IMR-90 (cell line): ENCODE data around the gene OR9A4. TPM values are rescaled to one million over a fixed set of nuclear protein-coding genes. Genes with fewer than 3 reads are reported as not detected.

Experiments
- ATAC-seq: fragments of 200-7000 bp; cut with Tn5 transposase; 2 replicates; pipeline ENCODE4 v1.9.1; 2020; ENCODE audit warnings: low read depth, mild to moderate bottlenecking, moderate library complexity
- BruUV-seq: library from RNA; stranded (reverse); fragments of 400-500 nt; replicated peaks from 2 replicates; lab custom pipeline; 2021; lab: Mats Ljungman, UMichigan
- CTCF ChIA-PET: fragments of 300-600 bp; formaldehyde crosslinking; extraction: SDS; loops from one replicate; lab custom pipeline; 2021; ENCODE audit warnings: antibody characterized with exemption; lab: Yijun Ruan, JAX
- POLR2A ChIA-PET: fragments of 300-600 bp; sonication (Branson Sonifier 250); formaldehyde crosslinking; loops from one replicate; lab custom pipeline; 2022; ENCODE audit warnings: antibody characterized with exemption; ENCODE audit not compliant: unreplicated experiment; lab: Charles Lee
- DNase-seq: peaks from one replicate; pipeline ENCODE4 v3.0.0; 2013
- H2AFZ ChIP-seq: replicated peaks from 2 replicates; pipeline ENCODE3; 2013; ENCODE audit warnings: low read length, mild to moderate bottlenecking; ENCODE audit not compliant: poor library complexity
- H2AK5ac ChIP-seq: 2 replicates; pipeline ENCODE4 v1.6.1; 2013; ENCODE audit warnings: low read depth, low read length, inconsistent platforms
- H2AK9ac ChIP-seq: replicated peaks from 2 replicates; pipeline ENCODE3; 2013; ENCODE audit warnings: mild to moderate bottlenecking, low read depth, low read length, moderate library complexity; ENCODE audit not compliant: poor library complexity
- H2BK120ac ChIP-seq: 2 replicates; pipeline ENCODE4 v1.6.1; 2013; ENCODE audit warnings: low read depth, low read length, inconsistent platforms
- H2BK15ac ChIP-seq: 3 replicates; pipeline ENCODE4 v1.6.1; 2013; ENCODE audit warnings: low read depth, low read length, inconsistent platforms
- H2BK20ac ChIP-seq: 2 replicates; pipeline ENCODE4 v1.6.1; 2013; ENCODE audit warnings: low read depth, mild to moderate bottlenecking, inconsistent platforms, low read length, moderate library complexity
- H2BK5ac ChIP-seq: 2 replicates; pipeline ENCODE4 v1.6.1; 2013; ENCODE audit warnings: mild to moderate bottlenecking, low read depth, low read length, inconsistent platforms; ENCODE audit not compliant: poor library complexity, severe bottlenecking
- H3K14ac ChIP-seq: replicated peaks from 2 replicates; pipeline ENCODE4 v1.6.1; 2013; ENCODE audit warnings: low read depth, low read length, inconsistent platforms
- H3K18ac ChIP-seq: 2 replicates; pipeline ENCODE4 v1.6.1; 2013; ENCODE audit warnings: low read depth, low read length, control low read depth
- H3K23ac ChIP-seq: 2 replicates; pipeline ENCODE4 v1.6.1; 2013; ENCODE audit warnings: low read depth, low read length, inconsistent platforms
- H3K27ac ChIP-seq: 2 replicates; pipeline ENCODE4 v1.5.1; 2013; ENCODE audit warnings: mild to moderate bottlenecking, control low read depth, low read length; ENCODE audit not compliant: insufficient read depth
- H3K27me3 ChIP-seq: 2 replicates; pipeline ENCODE4 v1.6.1; 2013; ENCODE audit warnings: low read length; ENCODE audit not compliant: control insufficient read depth, insufficient read depth
- H3K36me3 ChIP-seq: 2 replicates; pipeline ENCODE4 v1.6.1; 2013; ENCODE audit warnings: low read length, mixed read lengths; ENCODE audit not compliant: control insufficient read depth, insufficient read depth
- H3K4ac ChIP-seq: 2 replicates; pipeline ENCODE4 v1.6.1; 2013; ENCODE audit warnings: low read depth, low read length, inconsistent platforms
- H3K4me1 ChIP-seq: 2 replicates; pipeline ENCODE4 v1.6.1; 2013; ENCODE audit warnings: low read length, mixed read lengths; ENCODE audit not compliant: control insufficient read depth, insufficient read depth
- H3K4me2 ChIP-seq: 2 replicates; pipeline ENCODE4 v1.6.1; 2013; ENCODE audit warnings: low read depth, mild to moderate bottlenecking, control low read depth, low read length, moderate library complexity
- H3K4me3 ChIP-seq: 2 replicates; pipeline ENCODE4 v1.5.1; 2013; ENCODE audit warnings: low read depth, mild to moderate bottlenecking, control low read depth, low read length, moderate library complexity; ENCODE audit not compliant: insufficient read depth
- H3K56ac ChIP-seq: 2 replicates; pipeline ENCODE4 v1.6.1; 2013; ENCODE audit warnings: low read length, inconsistent platforms; ENCODE audit not compliant: insufficient read depth; ENCODE audit errors: extremely low read depth
- H3K79me1 ChIP-seq, 2 experiments: 2 replicates each; pipeline ENCODE4 v1.6.1; 2013; ENCODE audit warnings: low read length in 2 of 2, inconsistent platforms in 1 of 2, low read depth in 1 of 2
- H3K9ac ChIP-seq: 2 replicates; pipeline ENCODE4 v1.6.1; 2013; ENCODE audit warnings: low read depth, low read length, control low read depth
- H3K9me1 ChIP-seq: 2 replicates; pipeline ENCODE4 v1.6.1; 2013; ENCODE audit warnings: low read length, inconsistent platforms; ENCODE audit not compliant: insufficient read depth
- H3K9me3 ChIP-seq: 2 replicates; pipeline ENCODE4 v1.6.1; 2013; ENCODE audit warnings: low read length; ENCODE audit not compliant: control insufficient read depth, insufficient read depth
- H4K20me1 ChIP-seq: 2 replicates; pipeline ENCODE4 v1.6.1; 2013; ENCODE audit warnings: low read length, inconsistent platforms; ENCODE audit not compliant: insufficient read depth
- H4K5ac ChIP-seq: 2 replicates; pipeline ENCODE4 v1.6.1; 2013; ENCODE audit warnings: mild to moderate bottlenecking, low read depth, low read length, control low read depth
- H4K8ac ChIP-seq, 2 experiments: 2 replicates each; pipeline ENCODE4 v1.6.1; 2013; ENCODE audit warnings: low read depth in 2 of 2, low read length in 2 of 2, control low read depth in 1 of 2, inconsistent platforms in 1 of 2
- H4K91ac ChIP-seq: 2 replicates; pipeline ENCODE4 v1.6.1; 2013; ENCODE audit warnings: low read depth, low read length, inconsistent platforms; ENCODE audit not compliant: insufficient read depth
- MAZ ChIP-seq: IDR thresholded peaks from 2 replicates; pipeline ENCODE4 v1.6.1; 2012; ENCODE audit warnings: low read depth, mild to moderate bottlenecking, low read length, improper control_type of control experiment, moderate library complexity, borderline replicate concordance
- WGBS, 2 experiments: methylation state at CpG; one replicate each; pipeline versions ENCODE4 v1.1.5 to v1.1.7; 2013; ENCODE audit warnings: missing lambda C conversion rate in 2 of 2; ENCODE audit not compliant: insufficient read length in 1 of 2; ENCODE audit errors: extremely low coverage in 2 of 2; 5-methylcytosine and 5-hydroxymethylcytosine counted together
- dilution Hi-C: fragments of 300-500 bp; cut with HindIII; formaldehyde crosslinking; loops from one replicate; pipeline ENCODE4 v1.14.3; 2018; ENCODE audit warnings: low sequenced_read_pairs; ENCODE audit not compliant: unreplicated experiment
- in situ Hi-C: fragments of 300-500 bp; cut with MboI; formaldehyde crosslinking; loops from 3 replicates; pipeline ENCODE4 v1.14.3; 2019; ENCODE audit warnings: low sequenced_read_pairs, inconsistent platforms, mixed read lengths
- intact Hi-C: fragments of 100-400 bp; cut with micrococcal nuclease; formaldehyde crosslinking; loops from 2 replicates; pipeline ENCODE4 v1.10.0; 2022
- polyA plus RNA-seq, 3 experiments: library from polyadenylated mRNA; depleted of rRNA; stranded (reverse); fragments of >200 nt; gene quantifications; 2 replicates each; pipeline ENCODE4 v1.2.3, GENCODE V29; 2012; ENCODE audit warnings: low replicate concordance in 1 of 3
- total RNA-seq: library from RNA; depleted of rRNA; stranded (reverse); fragments of >200 nt; gene quantifications from 2 replicates; pipeline ENCODE4 v1.2.3, GENCODE V29; 2012

The OR9A4 gene
- total and polyA plus RNA-seq, 2 of the 4 experiments (the other 2 are of a cell fraction): not detected

DNA sequence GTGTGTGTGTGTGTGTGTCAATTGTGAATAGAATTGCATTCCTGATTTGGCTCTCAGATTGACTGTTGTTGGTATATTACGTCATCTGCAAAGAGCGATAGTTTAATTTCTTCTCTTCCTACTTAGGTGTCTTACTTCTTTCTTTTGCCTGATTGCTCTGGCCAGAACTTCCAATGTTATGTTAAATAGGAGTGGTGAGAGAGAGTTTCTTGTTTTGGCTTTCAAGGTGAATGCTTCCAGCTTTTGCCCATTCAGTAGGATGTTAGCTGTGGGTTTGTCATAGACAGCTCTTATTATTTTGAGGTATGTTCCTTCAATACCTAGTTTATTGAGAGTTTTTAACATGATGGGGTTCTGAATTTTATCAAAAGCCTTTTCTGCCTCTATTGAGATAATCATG lies 40.7 kb upstream of the OR9A4 start:
- BruUV-seq: no TSS peak

More for the DNA sequence above, 40.7 kb upstream of the OR9A4 start:
- H2BK20ac ChIP-seq: no peak overlapping the region
- no peak overlapping the region for H3K4me3 ChIP-seq
- ATAC-seq (no peak), DNase-seq (no peak)
- no peaks in the 10 kb centered on the region for H3K79me1 ChIP-seq
- in situ Hi-C loops: no loop called here
- TF ChIP-seq MAZ: no peak
- ChIA-PET POLR2A (no interaction called here), CTCF (interaction anchor here (0.6 kb wide), 1 partner anchor 19 kb away, joined by 3 read pairs; no protein-coding TSS in a partner anchor)
- no peak overlapping the region for H3K9ac ChIP-seq
- no peaks in the 10 kb centered on the region for H3K4me1 ChIP-seq
- no peak overlapping the region for H3K14ac ChIP-seq
- H3K9me3 ChIP-seq: peaks cover 11% of the 10 kb centered on the region
- no peaks in the 10 kb centered on the region for H3K9me1 ChIP-seq
- no peaks in the 10 kb centered on the region for H3K27me3 ChIP-seq
- no peak overlapping the region for H2BK5ac ChIP-seq
- no peak overlapping the region for H3K56ac ChIP-seq
- H4K20me1 ChIP-seq: no peaks in the 10 kb centered on the region
- no peak overlapping the region for H3K4me2 ChIP-seq
- dilution Hi-C loops: no loop called here
- H4K91ac ChIP-seq: no peak overlapping the region
- H2AK5ac ChIP-seq: no peak overlapping the region
- H3K4ac ChIP-seq: no peak overlapping the region
- intact Hi-C loops: no loop called here
- no peak overlapping the region for H3K27ac ChIP-seq
- no peaks in the 10 kb centered on the region for H3K36me3 ChIP-seq
- H2BK120ac ChIP-seq: no peak overlapping the region
- no peak overlapping the region for H2AFZ ChIP-seq
- no peak overlapping the region for H3K23ac ChIP-seq
- no peak overlapping the region for H3K18ac ChIP-seq
- no peak overlapping the region for H4K5ac ChIP-seq
- no peak overlapping the region for H4K8ac ChIP-seq
- WGBS, 2 experiments: no CpG with 5 or more reads among the region's 2 CpGs
- H2AK9ac ChIP-seq: no peak overlapping the region
- H2BK15ac ChIP-seq: no peak overlapping the region
